ENCODE data around the gene ABTB2.

ABTB2 gene

DNA sequence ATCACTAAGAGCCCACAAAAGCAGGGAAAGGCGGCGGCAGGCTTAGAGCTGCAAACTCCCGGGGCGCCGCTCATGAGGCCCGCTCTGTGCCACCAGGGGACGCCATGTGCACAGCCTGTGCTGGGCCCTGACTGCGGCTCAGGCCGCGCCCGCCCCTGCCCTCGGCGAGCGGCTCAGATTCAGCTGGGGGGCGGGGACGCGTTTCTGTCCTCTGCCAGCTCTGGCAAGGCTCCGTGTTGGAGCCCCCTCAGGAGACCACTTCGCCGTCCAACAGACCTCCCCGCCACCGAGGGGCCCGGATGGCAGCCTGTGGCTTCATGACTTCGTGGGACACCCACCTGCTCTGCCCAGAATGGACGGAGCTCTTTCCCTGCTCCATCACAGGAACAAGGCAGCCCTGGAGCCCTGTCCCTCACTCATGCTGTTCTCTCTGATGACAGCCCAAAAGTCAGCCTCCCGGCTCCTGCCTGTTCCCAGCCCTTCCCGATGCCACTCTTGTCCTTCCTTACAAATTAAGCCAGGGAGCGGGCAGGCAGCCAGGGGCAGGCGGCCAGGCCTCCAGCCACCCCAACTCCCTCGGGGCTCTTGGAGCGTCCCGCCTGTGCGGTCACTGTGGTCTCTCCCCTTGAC, 183.3 kb downstream of the ABTB2 start:
- TF ChIP-seq CTCF (conservative IDR thresholded peaks at IDR 0.05; ENCODE audit: low read depth): peak; percentile 97
- POLR2A ChIA-PET (ENCODE audit: low non-redundant PET): interaction anchor here (0.5 to 1.4 kb wide), 2 partner anchors 125 to 183 kb away, joined by 3 to 6 read pairs; partner anchors contain the start of gene ABTB2
- H3K27ac ChIP-seq: peak overlapping the region; percentile 37
- peak; percentile 81 for DNase-seq (ENCODE audit: low spot score)
- CTCF ChIA-PET: interaction anchor here (0.5 to 2.2 kb wide), 31 partner anchors 8 to 1245 kb away, joined by 3 to 39 read pairs (median 5); partner anchors contain the start of genes ABTB2 and SLC1A2

GRCh38 chr11:34173050-34173449, 184.8 kb downstream of the ABTB2 start:
- DNase-seq (ENCODE audit: low spot score): no peak
- ChIA-PET POLR2A (ENCODE audit: low non-redundant PET) (no interaction called here), CTCF (interaction anchor here (0.6 kb wide), 1 partner anchor 186 kb away, joined by 3 read pairs; no protein-coding TSS in a partner anchor)
- TF ChIP-seq CTCF (conservative IDR thresholded peaks at IDR 0.05; ENCODE audit: low read depth): no peak
- H3K27ac ChIP-seq: no peak overlapping the region

DNA sequence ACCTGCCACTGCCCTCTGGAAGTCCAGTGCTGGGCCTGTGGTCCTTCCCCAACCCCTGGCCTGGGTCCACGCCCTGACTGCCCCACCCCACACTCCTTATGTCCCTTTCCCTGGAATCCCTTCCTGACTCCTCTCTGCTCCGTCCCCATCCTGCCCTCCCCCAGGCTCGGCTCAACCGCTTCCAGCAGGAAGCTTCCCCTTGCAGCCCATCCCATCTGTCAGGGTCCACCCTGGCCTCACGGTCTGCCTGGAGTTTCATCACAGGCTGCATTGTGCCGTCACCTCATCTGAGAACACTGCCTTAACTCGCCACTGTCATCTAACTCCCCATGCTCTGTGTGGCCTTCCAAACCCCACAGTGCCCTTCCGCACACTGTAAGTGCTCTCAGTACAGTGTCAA, 188.1 kb downstream of the ABTB2 start:
- H3K27ac ChIP-seq: no peak overlapping the region
- CTCF ChIA-PET: interaction anchor here (1.0 kb wide), 1 partner anchor 12 kb away, joined by 3 read pairs; no protein-coding TSS in a partner anchor
- POLR2A ChIA-PET (ENCODE audit: low non-redundant PET): no interaction called here
- TF ChIP-seq CTCF (conservative IDR thresholded peaks at IDR 0.05; ENCODE audit: low read depth): no peak
- DNase-seq (ENCODE audit: low spot score): no peak

GRCh38 chr11:34168642-34169420, 189.0 kb downstream of the ABTB2 start:
- H3K27ac ChIP-seq: no peak overlapping the region
- TF ChIP-seq CTCF (conservative IDR thresholded peaks at IDR 0.05; ENCODE audit: low read depth): no peak
- ChIA-PET CTCF (no interaction called here), POLR2A (ENCODE audit: low non-redundant PET) (no interaction called here)
- DNase-seq (ENCODE audit: low spot score): no peak

DNA sequence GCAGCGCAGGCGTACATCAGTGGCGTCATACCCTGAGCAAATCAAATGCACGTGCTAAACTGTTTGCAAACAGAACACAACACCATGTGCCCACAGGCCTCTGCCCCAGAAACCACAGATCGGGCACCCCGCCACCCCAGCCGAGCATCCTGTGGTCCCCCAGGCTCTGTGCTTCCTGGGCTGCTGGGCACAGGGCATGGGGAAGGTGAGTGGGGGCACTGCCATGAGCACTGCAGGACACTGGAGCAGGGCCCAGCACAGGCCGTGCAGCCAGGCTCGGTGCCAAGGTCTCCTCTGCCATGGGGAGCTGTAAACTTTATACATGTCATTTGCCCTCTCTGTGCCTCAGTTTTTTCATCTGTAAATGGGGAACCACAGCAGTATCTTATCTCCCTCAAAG, 189.8 kb downstream of the ABTB2 start:
- ChIA-PET CTCF (no interaction called here), POLR2A (ENCODE audit: low non-redundant PET) (no interaction called here)
- no peak for DNase-seq (ENCODE audit: low spot score)
- no peak overlapping the region for H3K27ac ChIP-seq
- TF ChIP-seq CTCF (conservative IDR thresholded peaks at IDR 0.05; ENCODE audit: low read depth): no peak

GRCh38 chr11:34166806-34167740, 190.7 kb downstream of the ABTB2 start:
- no peak for DNase-seq (ENCODE audit: low spot score)
- ChIA-PET CTCF (interaction anchor here (1.0 kb wide), 1 partner anchor 7 kb away, joined by 3 read pairs; no protein-coding TSS in a partner anchor), POLR2A (ENCODE audit: low non-redundant PET) (no interaction called here)
- no peak overlapping the region for H3K27ac ChIP-seq
- TF ChIP-seq CTCF (conservative IDR thresholded peaks at IDR 0.05; ENCODE audit: low read depth): no peak
